GM12878 (cell line): ENCODE data around the gene SKIC8. TPM values are rescaled to one million over a fixed set of nuclear protein-coding genes. Genes with fewer than 3 reads are reported as not detected.

Experiments
- ATAC-seq: fragments of 200-7000 bp; cut with Tn5 transposase; 3 replicates; pipeline ENCODE4 v1.9.1; 2020; ENCODE audit warnings: mild to moderate bottlenecking, moderate library complexity
- BruUV-seq: library from RNA; stranded (reverse); fragments of 400-500 nt; replicated peaks from 2 replicates; lab custom pipeline; 2021; lab: Mats Ljungman, UMichigan
- CTCF ChIA-PET: fragments of 300-600 bp; sonication (Branson Sonifier 250); formaldehyde crosslinking; extraction: SDS; loops from one replicate; lab custom pipeline; 2021; ENCODE audit warnings: inconsistent platforms; lab: Yijun Ruan, JAX
- POLR2A ChIA-PET: fragments of 350-600 bp; formaldehyde crosslinking; extraction: SDS; loops from one replicate; lab custom pipeline; 2021; ENCODE audit warnings: inconsistent platforms; lab: Charles Lee
- RAD21 ChIA-PET: fragments of 300-600 bp; sonication (Branson Sonifier 250); formaldehyde crosslinking; loops from one replicate; lab custom pipeline; 2023; ENCODE audit warnings: antibody characterized with exemption; ENCODE audit not compliant: unreplicated experiment; lab: Charles Lee
- SMC1A ChIA-PET: fragments of 300-600 bp; sonication (Branson Sonifier 250); formaldehyde crosslinking; loops from one replicate; lab custom pipeline; 2023; ENCODE audit not compliant: unreplicated experiment, uncharacterized antibody; lab: Charles Lee
- DNase-seq: peaks from one replicate; pipeline ENCODE4 v3.0.0-alpha.2; 2011; ENCODE audit warnings: low read depth, low spot score
- FAIRE-seq: peaks from 3 replicates; lab custom pipeline; 2011; peaks lifted over from hg19 to GRCh38; lab: Jason Lieb, UNC
- H2AFZ ChIP-seq: 2 replicates; pipeline ENCODE4 v1.6.0; 2011; ENCODE audit warnings: low read depth, low read length, control low read depth; ENCODE audit not compliant: control insufficient read depth
- H3K27ac ChIP-seq: 2 replicates; pipeline ENCODE4 v1.5.1; 2011; ENCODE audit warnings: control low read depth; ENCODE audit not compliant: control insufficient read depth, insufficient read depth
- H3K27me3 ChIP-seq, 2 experiments: replicated peaks in 1 of 2; 2 replicates each; pipeline versions ENCODE4 v1.6.0 to v1.6.1; 2011; ENCODE audit warnings: low read length in 1 of 2; ENCODE audit not compliant: control insufficient read depth in 2 of 2, insufficient read depth in 2 of 2
- H3K36me3 ChIP-seq, 2 experiments: 2 replicates each; pipeline ENCODE4 v1.5.1; 2011; ENCODE audit warnings: low read length in 1 of 2; ENCODE audit not compliant: control insufficient read depth in 2 of 2, insufficient read depth in 2 of 2
- H3K4me1 ChIP-seq: 2 replicates; pipeline ENCODE4 v1.6.1; 2011; ENCODE audit warnings: mild to moderate bottlenecking, low read length, moderate library complexity, mixed read lengths; ENCODE audit not compliant: control insufficient read depth, insufficient read depth
- H3K4me2 ChIP-seq: 2 replicates; pipeline ENCODE4 v1.6.0; 2011; ENCODE audit warnings: control low read depth; ENCODE audit not compliant: control insufficient read depth, insufficient read depth
- H3K4me3 ChIP-seq: fragments of 200-600 bp; sonication (generic); 2 replicates; pipeline ENCODE4 v1.5.1; 2016
- H3K79me2 ChIP-seq: 2 replicates; pipeline ENCODE4 v1.6.0; 2011; ENCODE audit warnings: low read length; ENCODE audit not compliant: control insufficient read depth, insufficient read depth
- H3K9ac ChIP-seq: 2 replicates; pipeline ENCODE4 v1.8.0; 2011; ENCODE audit warnings: low read length, control low read depth, mixed read lengths; ENCODE audit not compliant: control insufficient read depth, insufficient read depth
- H3K9me3 ChIP-seq: replicated peaks from 3 replicates; pipeline ENCODE4 v1.5.1; 2011; ENCODE audit warnings: mild to moderate bottlenecking, low read length; ENCODE audit not compliant: control insufficient read depth, insufficient read depth
- H4K20me1 ChIP-seq: 2 replicates; pipeline ENCODE4 v1.6.0; 2011; ENCODE audit not compliant: control insufficient read depth, insufficient read depth
- BHLHE40 ChIP-seq, 2 experiments: fragments of 450-650 bp in 1 of 2; IDR thresholded peaks; 2 replicates each; pipeline ENCODE4 v1.6.1; 2011 to 2017; ENCODE audit warnings: low read depth in 2 of 2, borderline replicate concordance in 1 of 2, improper control_type of control experiment in 1 of 2, low read length in 1 of 2, mild to moderate bottlenecking in 1 of 2
- CEBPZ ChIP-seq: fragments of 150-350 bp; IDR thresholded peaks from 2 replicates; pipeline ENCODE4 v1.6.1; 2016; ENCODE audit warnings: low read depth, low read length
- RELA ChIP-seq: fragments of 450-650 bp; IDR thresholded peaks from 2 replicates; pipeline ENCODE4 v1.8.0; 2014; ENCODE audit warnings: borderline replicate concordance; ENCODE audit not compliant: partially characterized antibody
- TCF7 ChIP-seq: IDR thresholded peaks from 2 replicates; pipeline ENCODE4 v1.6.1; 2014; ENCODE audit warnings: antibody characterized with exemption, borderline replicate concordance
- USF1 ChIP-seq: IDR thresholded peaks from 2 replicates; pipeline ENCODE4 v1.6.1; 2011; ENCODE audit warnings: borderline replicate concordance, low read depth, mild to moderate bottlenecking, moderate library complexity, mixed read lengths, low read length; ENCODE audit not compliant: insufficient read depth; ENCODE audit errors: extremely low read length
- ZNF24 ChIP-seq: fragments of 450-650 bp; IDR thresholded peaks from 2 replicates; pipeline ENCODE4 v1.6.1; 2017; ENCODE audit warnings: antibody characterized with exemption, mild to moderate bottlenecking
- WGBS: methylation state at CpG from one replicate; pipeline ENCODE4 v1.1.6; 2016; ENCODE audit warnings: low lambda C conversion rate; ENCODE audit not compliant: insufficient replicate concordance, insufficient coverage; ENCODE audit errors: missing lambda C conversion rate; 5-methylcytosine and 5-hydroxymethylcytosine counted together
- in situ Hi-C: fragments of 300-500 bp; cut with MboI; formaldehyde crosslinking; loops from 9 replicates; pipeline ENCODE4 v1.14.3; 2018; ENCODE audit warnings: mixed read lengths
- intact Hi-C: fragments of 100-400 bp; cut with micrococcal nuclease; formaldehyde crosslinking; loops from one replicate; pipeline ENCODE4 v1.14.2; 2022; ENCODE audit not compliant: unreplicated experiment
- polyA plus RNA-seq, 11 experiments: library from polyadenylated mRNA; depleted of rRNA in 4 of 11; unstranded in 6 of 11; stranded (reverse) in 5 of 11; fragments of >200 nt; fragmentation: Nextera tagmentation in 4 of 11; fragmentation: Illumina TruSeq in 1 of 11; extraction: Ambion mirVana in 4 of 11; extraction: Trizol in 1 of 11; gene quantifications; 1 replicate in 1 of 11; 2 replicates in 10 of 11; pipeline versions ENCODE4 v1.2.1 to v1.2.3, GENCODE V29; 2011 to 2016; ENCODE audit warnings: inconsistent platforms in 2 of 11, missing spikeins in 2 of 11, low read depth in 1 of 11
- total RNA-seq, 4 experiments: library from RNA; depleted of rRNA in 3 of 4; stranded (reverse); fragments of >200 nt in 3 of 4; fragmentation: Illumina TruSeq in 1 of 4; extraction: Trizol in 1 of 4; gene quantifications; 2 replicates each; pipeline versions ENCODE4 v1.2.1 to v1.2.3, GENCODE V29; 2013 to 2021

SKIC8 gene
- total and polyA plus RNA-seq, 10 of the 15 experiments (the other 5 are each of a cell fraction or from before 2014, with no cell fraction given) = 57.0 to 288 (median 128) TPM

- Histone ChIP-seq H2AFZ (no peak overlapping the region), H3K9me3 (no peaks in the 10 kb centered on the region), H3K4me1 (no peaks in the 10 kb centered on the region; the same call in 1 of the 2 replicates), H3K27me3 (0 out of 4 replicates have a peak, but pooled peaks cover 0 to 1% of the 10 kb centered on the region in 2 experiments), H3K36me3 (no peaks in the 10 kb centered on the region), H3K27ac (no peak overlapping the region), H3K79me2 (no peaks in the 10 kb centered on the region), H3K4me2 (no peak overlapping the region), H4K20me1 (no peaks in the 10 kb centered on the region), H3K9ac (no peak overlapping the region), H3K4me3 (no peak overlapping the region)
- ATAC-seq (no peak), FAIRE-seq (no peak), DNase-seq (no peak)
- intact Hi-C loops = no loop called here
- ChIA-PET POLR2A (no interaction called here), CTCF (interaction anchor here (1.3 to 1.5 kb wide), 2 partner anchors 9 to 104 kb away, joined by 3 read pairs; no protein-coding TSS in a partner anchor), SMC1A (interaction anchor here (1.9 kb wide), 1 partner anchor 12 kb away, joined by 6 read pairs; no protein-coding TSS in a partner anchor), RAD21 (no interaction called here)
- 64% methylated on average over 5 of the region's 5 CpGs for WGBS
- in situ Hi-C loops = no loop called here
- TF ChIP-seq RELA (no peak), CEBPZ (no peak)
- BruUV-seq = no TSS peak
These were observed 20.8 kb upstream of the SKIC8 start for GRCh38 chr15:78320183-78320582.

- ATAC-seq = no peak
These were observed 20.2 kb upstream of the SKIC8 start for GRCh38 chr15:78319588-78319987.

More at GRCh38 chr15:78319588-78319987, 20.2 kb upstream of the SKIC8 start:
- TF ChIP-seq ZNF24 (no peak), TCF7 (no peak), USF1 (no peak), BHLHE40 (IDR thresholded peaks at IDR 0.05; ENCODE audit: borderline replicate concordance in 1 of 2, low read depth in 2 of 2, low read length in 1 of 2) (0 out of 4 replicates have a peak, but pooled peaks of 1 of the 2 experiments have one; percentile 8)
- TF ChIP-seq, all 136 proteins: peak for 1
- DNase-seq (no peak), FAIRE-seq (no peak)
- POLR2A ChIA-PET = no interaction called here
- Histone ChIP-seq H3K4me3 (no peak overlapping the region), H3K36me3 (no peaks in the 10 kb centered on the region), H3K9ac (no peak overlapping the region), H3K79me2 (no peaks in the 10 kb centered on the region), H2AFZ (no peak overlapping the region), H3K9me3 (no peaks in the 10 kb centered on the region), H3K4me2 (no peak overlapping the region), H3K27me3 (0 out of 4 replicates have a peak, but pooled peaks cover 0 to 1% of the 10 kb centered on the region in 2 experiments), H3K27ac (no peak overlapping the region), H3K4me1 (no peaks in the 10 kb centered on the region; the same call in 1 of the 2 replicates), H4K20me1 (no peaks in the 10 kb centered on the region)
- RAD21 ChIA-PET = no interaction called here
- intact Hi-C loops (no loop called here), in situ Hi-C loops (loop anchor here (10.0 kb wide), 1 partner anchor 95 kb away; no protein-coding TSS in a partner anchor)
- CTCF ChIA-PET = no interaction called here
- 38% methylated on average over 10 of the region's 10 CpGs for WGBS
- SMC1A ChIA-PET = no interaction called here
- BruUV-seq = no TSS peak
